Jurkat, Clone E6-1 (cell line): ENCODE data around the gene PLCL2.
A peak's percentile ranks its signal among the peaks of the same experiment; 100 is the strongest.
"Not testable (repeated sequence)": the region's sequence is repeated elsewhere in the genome, so short reads cannot be mapped to it uniquely, and the experiment has no call there.

Experiments used
- DNase-seq: peaks from one replicate; pipeline ENCODE4 v3.0.0-alpha.2; 2011; ENCODE audit warnings: low read depth, low spot score
- H3K4me3 ChIP-seq: 2 replicates; pipeline ENCODE4 v1.5.1; 2011; ENCODE audit warnings: mild to moderate bottlenecking, low read length, control low read depth, moderate library complexity

The PLCL2 gene

DNA sequence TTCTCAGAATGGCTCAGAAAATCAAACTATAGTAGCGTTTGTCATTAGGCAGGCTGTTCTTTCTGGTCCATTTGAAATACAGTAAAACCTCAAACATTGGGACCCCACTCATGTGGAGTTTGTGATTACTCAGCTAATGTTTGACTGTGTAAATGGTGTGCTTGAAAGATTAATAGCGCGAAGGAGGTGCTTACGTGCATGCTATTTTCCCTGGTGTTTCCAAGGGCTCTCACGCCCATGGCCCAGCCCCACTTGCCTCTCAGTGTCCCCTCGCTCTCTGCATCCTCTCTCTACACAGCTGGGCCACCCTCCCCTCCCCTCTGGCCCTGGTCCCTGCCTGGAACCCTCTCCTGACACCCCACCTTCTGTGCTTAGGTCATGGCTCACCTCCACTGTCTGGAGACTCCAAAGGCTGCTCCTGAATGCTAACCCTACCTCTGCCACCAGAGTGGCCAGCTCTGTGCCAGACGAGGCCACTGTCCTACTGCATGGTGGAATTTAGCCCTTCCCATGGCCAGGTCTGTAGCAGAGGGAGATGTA is 194.2 kb downstream of the PLCL2 start:
- H3K4me3 ChIP-seq = no peak overlapping the region
- DNase-seq = no peak

GRCh38 chr3:17079933-17080332 is 195.2 kb downstream of the PLCL2 start:
- no peak overlapping the region for H3K4me3 ChIP-seq
- no peak for DNase-seq

- no peak for DNase-seq
- H3K4me3 ChIP-seq = no peak overlapping the region
Observed at GRCh38 chr3:17081520-17081919, 196.8 kb downstream of the PLCL2 start.

DNA sequence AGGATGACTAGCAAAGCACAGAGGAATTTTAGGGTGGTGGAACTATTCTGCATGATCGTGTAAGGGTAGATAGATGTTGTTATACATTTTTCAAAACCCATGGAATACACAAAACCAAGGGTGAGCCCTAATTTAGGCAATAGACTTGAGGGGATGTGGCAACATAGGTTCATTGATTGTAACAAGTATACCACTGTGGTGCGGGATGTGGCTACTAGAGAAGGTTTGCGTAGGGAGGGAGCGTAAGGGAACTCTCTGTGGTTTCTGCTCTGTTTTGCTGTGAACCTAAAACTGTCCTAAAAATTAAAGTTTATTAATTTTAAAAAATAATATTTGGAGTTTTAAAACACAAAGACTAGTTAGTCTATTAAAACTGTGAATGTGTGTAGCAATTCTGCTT is 202.8 kb downstream of the PLCL2 start:
- H3K4me3 ChIP-seq = no peak overlapping the region
- peak; percentile 28 for DNase-seq

- DNase-seq = no peak
- H3K4me3 ChIP-seq = no peak overlapping the region
Observed at GRCh38 chr3:17088017-17088416, 203.3 kb downstream of the PLCL2 start.

DNA sequence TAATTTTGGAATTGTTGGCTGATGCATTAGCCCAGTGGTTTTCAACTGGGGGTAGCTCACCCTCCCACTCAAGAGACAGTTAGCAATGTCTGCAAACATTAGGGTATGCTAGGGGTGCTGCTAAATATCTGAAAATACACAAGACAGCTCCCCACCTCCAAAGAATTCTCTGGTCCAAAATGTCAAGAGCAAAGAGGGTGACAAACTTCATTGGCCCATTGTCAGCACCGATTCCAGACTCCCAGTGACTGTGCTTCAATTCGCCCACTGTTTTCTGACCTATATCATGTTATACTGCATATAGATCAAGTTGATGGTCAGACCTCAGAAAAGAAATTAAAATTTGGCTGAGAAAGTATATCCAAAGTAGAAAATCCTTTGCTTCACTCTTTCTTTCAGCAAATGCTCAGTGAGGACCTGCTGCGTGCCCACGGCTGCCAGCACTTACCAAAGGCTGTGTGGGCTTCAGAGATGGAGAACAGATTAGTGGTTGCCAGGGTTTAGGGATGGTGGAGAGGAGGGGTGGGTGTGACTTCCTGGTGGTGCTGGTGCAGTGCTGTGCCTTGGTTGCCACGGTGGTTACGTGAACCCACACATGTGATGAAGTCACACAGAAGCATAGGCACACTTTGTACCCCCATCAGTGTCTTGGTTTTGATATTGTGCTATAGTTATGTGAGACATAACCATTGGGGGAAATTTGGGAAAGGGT is 204.0 kb downstream of the PLCL2 start:
- H3K4me3 ChIP-seq = no peak overlapping the region
- DNase-seq = peak; percentile 56

GRCh38 chr3:17089314-17089700 is 204.6 kb downstream of the PLCL2 start:
- no peak overlapping the region for H3K4me3 ChIP-seq
- no peak for DNase-seq

- DNase-seq = no peak
- H3K4me3 ChIP-seq = no peak overlapping the region
Observed at GRCh38 chr3:17090280-17090983, 205.7 kb downstream of the PLCL2 start.

DNA sequence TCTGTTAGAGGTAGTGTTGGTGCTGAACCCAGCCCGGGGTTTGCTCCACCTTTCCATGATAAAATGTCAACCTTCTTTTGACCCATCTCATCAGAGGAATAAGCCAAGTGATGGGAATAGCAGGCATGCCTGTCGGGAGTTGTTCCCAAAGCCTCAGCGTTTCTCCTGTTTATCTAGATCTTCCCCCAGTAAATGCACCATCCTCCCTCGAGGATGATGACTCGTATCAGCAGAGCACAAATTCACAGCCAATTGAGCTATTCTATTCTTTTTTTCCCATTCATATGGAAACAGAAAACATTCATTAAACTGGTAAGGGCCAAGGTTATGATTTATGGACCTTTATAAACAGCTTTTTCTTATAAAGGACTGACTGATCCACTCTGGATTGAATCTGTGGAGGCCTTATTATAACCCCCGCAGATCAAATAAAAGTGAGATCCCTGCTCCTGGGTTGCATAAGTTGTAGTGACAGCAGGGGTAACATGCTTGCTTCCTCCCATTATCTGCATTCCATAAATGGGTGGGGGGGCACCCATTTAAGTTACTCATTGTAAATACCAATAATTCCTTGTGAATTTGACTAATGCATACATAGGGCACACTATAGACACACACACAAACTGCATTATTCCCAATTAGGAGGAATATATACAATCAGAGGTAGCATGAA is 207.3 kb downstream of the PLCL2 start:
- DNase-seq = no peak
- no peak overlapping the region for H3K4me3 ChIP-seq

- no peak overlapping the region for H3K4me3 ChIP-seq
- DNase-seq = no peak
Observed at GRCh38 chr3:17092583-17092933, 207.8 kb downstream of the PLCL2 start.

DNA sequence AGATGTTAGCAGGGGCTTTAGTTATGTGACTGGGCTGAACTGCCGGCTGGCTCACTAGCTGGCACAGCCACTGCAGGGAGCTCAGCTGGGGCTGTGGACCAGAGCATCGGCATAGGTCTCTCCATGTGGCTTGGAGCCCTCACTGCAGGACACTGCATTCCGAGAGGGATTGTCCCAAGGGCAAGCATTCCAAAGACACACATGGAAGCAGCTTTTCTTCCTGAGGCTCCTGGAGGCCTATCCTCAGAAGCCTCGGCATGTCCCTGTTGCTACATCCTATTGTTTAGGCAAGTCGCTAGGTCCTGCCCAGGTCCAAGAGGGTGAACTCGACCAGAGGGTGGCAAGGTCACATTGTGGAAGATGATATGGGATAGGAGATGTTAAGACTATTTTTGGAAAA is 209.8 kb downstream of the PLCL2 start:
- DNase-seq = no peak
- H3K4me3 ChIP-seq = no peak overlapping the region

DNA sequence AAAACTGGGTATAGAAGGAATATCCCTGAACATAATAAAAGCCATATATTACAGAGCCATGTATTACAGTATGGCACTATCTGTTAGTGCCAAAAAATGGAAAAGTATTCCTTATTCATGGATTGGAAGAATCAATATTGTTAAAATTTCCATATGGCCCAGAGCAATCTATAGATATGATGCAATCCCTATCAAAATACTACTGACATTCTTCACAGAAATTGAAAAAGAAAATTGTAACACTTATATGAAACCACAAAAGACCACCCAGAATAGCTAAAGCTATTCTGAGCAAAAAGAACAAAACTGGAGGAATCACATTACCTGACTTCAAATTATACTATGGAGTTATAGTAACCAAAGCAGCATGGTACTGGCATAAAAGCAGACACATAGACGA is 218.8 kb downstream of the PLCL2 start:
- no peak for DNase-seq
- no peak overlapping the region for H3K4me3 ChIP-seq

DNA sequence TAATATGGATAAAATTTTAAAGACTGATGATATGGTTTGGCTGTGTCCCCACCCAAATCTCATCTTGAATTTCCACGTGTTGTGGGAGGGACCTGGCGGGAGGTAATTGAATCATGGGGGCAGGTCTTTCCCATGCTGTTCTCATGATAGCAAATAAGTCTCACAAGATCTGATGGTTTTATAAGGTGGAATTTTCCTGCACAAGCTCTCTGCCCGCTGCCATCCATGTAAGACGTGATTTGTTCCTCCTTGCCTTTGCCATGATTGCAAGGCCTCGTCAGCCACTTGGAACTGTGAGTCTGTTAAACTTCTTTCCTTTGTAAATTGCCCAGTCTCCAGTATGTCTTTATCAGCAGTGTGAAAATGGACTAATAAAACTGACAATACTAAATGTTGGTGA is 222.0 kb downstream of the PLCL2 start:
- not testable (repeated sequence) for DNase-seq, H3K4me3 ChIP-seq

DNA sequence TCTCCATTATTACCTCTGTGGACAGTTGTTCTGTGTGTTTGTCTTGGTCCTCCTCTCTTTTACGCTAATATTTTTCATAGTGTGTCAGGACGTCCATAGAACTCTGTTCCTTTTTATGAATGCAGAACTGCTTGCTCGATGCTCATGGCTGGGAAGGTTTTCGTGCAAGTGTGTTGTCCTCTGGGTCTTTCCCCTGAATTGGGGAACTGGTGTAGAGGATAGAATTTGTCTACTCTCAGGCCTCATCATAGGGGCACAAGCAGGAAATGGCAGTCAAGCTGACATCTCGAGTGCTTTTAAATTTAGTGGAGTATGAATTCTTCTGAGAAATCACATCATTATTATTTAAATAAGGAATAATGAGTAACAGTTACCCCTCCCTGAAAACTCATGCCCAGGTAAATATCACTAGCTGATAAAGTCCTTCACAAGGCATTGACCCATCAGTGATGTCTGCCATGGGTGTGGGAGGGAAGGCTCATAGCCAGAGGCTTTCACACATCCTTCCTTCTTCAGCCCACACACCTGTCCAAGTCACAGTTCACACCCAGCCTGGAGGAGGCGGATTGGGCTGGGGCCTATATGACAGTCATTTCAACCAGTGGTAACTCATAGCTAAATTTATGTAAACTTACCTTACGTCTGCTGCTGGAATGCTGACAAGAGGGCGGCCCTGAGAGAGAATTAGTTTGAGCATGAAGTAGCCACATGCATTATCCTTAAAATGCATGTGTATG is 226.1 kb downstream of the PLCL2 start:
- H3K4me3 ChIP-seq = no peak overlapping the region
- no peak for DNase-seq

- no peak for DNase-seq
- no peak overlapping the region for H3K4me3 ChIP-seq
Observed at GRCh38 chr3:17111586-17111985, 226.8 kb downstream of the PLCL2 start.

DNA sequence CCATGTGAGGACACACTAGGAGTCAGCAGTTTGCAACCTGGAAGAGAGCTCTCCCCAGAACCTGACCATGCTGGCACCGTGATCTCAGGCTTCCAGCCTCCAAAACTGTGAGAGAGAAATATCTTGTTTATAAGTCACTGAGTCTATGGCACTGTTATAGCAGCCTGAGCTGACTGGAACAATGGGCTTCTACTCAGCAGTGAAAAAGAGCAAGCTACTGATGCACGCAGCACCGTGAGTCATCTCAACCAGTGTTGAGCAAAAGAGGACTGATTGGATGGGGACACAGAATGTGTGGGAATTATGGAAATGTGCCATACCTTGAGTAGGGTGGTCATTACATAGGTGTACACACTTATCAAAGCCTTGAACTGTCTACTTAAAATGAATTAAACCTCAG is 230.4 kb downstream of the PLCL2 start:
- no peak for DNase-seq
- H3K4me3 ChIP-seq = no peak overlapping the region

DNA sequence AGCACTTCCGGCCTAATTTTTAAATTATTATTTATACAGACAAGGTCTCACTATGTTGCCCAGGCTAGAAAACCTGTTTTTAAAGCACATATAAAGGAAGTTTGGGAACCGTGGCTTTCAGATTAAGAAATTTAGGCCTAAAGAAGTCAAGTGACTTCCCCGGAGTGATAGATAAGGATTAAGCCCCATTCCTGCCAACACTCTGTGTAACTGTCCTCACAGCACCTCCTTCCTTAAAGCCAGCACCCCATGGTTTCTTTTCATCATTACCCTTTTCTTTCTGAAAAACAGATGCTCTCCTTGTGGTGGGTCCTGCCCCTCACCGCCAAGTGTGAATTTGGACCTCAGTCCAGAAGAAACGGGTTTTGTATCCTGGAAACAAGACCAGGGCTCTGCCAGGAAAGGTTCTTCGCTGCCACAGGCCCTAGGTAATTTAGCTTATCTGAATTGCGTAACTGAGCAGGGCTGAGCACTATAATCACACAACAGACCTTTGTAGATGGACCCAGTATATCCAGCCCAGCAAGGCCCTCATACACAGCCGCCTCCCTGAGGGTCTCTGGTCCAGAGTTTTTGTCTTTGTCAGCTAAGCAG is 231.3 kb downstream of the PLCL2 start:
- DNase-seq = no peak
- H3K4me3 ChIP-seq = no peak overlapping the region

GRCh38 chr3:17118771-17119170 is 234.0 kb downstream of the PLCL2 start:
- no peak for DNase-seq
- no peak overlapping the region for H3K4me3 ChIP-seq
